OCI-LY7 (cell line): Measurements from ENCODE around the gene ARMC5. TPM values are rescaled to one million over a fixed set of nuclear protein-coding genes. Genes with fewer than 3 reads are reported as not detected.

Experiments
- BruUV-seq: library from RNA; stranded (reverse); fragments of 400-500 nt; replicated peaks from 2 replicates; lab custom pipeline; 2021; lab: Mats Ljungman, UMichigan
- CTCF ChIA-PET: fragments of 300-600 bp; sonication (Branson Sonifier 250); formaldehyde crosslinking; loops from one replicate; lab custom pipeline; 2022; ENCODE audit warnings: antibody characterized with exemption; ENCODE audit not compliant: unreplicated experiment; lab: Charles Lee
- POLR2A ChIA-PET: fragments of 300-600 bp; sonication (Branson Sonifier 250); formaldehyde crosslinking; loops from one replicate; lab custom pipeline; 2022; ENCODE audit warnings: antibody characterized with exemption; lab: Charles Lee
- DNase-seq: peaks from one replicate; pipeline ENCODE4 v3.0.0-alpha.2; 2015; ENCODE audit warnings: low spot score
- H2AFZ ChIP-seq: fragments of 200-600 bp; sonication (generic), shearing (Covaris generic); 2 replicates; pipeline ENCODE4 v1.6.1; 2014; ENCODE audit warnings: mild to moderate bottlenecking, antibody characterized with exemption, low read length, moderate library complexity
- H3K27ac ChIP-seq: fragments of 200-600 bp; sonication (generic); 2 replicates; pipeline ENCODE4 v1.5.1; 2014; ENCODE audit warnings: mixed run types, low read depth, mild to moderate bottlenecking, moderate library complexity, low read length, inconsistent platforms; ENCODE audit not compliant: poor library complexity, severe bottlenecking
- H3K36me3 ChIP-seq: fragments of 200-600 bp; sonication (generic); 2 replicates; pipeline ENCODE4 v1.6.1; 2014; ENCODE audit warnings: mild to moderate bottlenecking, antibody characterized with exemption, low read length, moderate library complexity, mixed read lengths; ENCODE audit not compliant: insufficient read depth
- H3K4me1 ChIP-seq: fragments of 200-600 bp; sonication (generic); 2 replicates; pipeline ENCODE4 v1.5.1; 2014; ENCODE audit warnings: mild to moderate bottlenecking, low read length; ENCODE audit not compliant: insufficient read depth, poor library complexity, severe bottlenecking
- H3K4me2 ChIP-seq: fragments of 200-600 bp; sonication (generic); 2 replicates; pipeline ENCODE4 v1.6.1; 2014; ENCODE audit warnings: mild to moderate bottlenecking, low read length
- H3K4me3 ChIP-seq: fragments of 200-600 bp; sonication (generic); 2 replicates; pipeline ENCODE4 v1.5.1; 2014; ENCODE audit warnings: mild to moderate bottlenecking, low read depth, low read length; ENCODE audit not compliant: poor library complexity, severe bottlenecking
- H3K79me2 ChIP-seq: fragments of 200-600 bp; sonication (generic); 2 replicates; pipeline ENCODE4 v1.6.1; 2016; ENCODE audit warnings: low read depth, mild to moderate bottlenecking, low read length, moderate library complexity, mixed read lengths; ENCODE audit not compliant: insufficient read depth
- H3K9me2 ChIP-seq: fragments of 200-600 bp; sonication (generic); 2 replicates; pipeline ENCODE4 v1.6.1; 2016; ENCODE audit warnings: mild to moderate bottlenecking, low read length, mixed read lengths; ENCODE audit not compliant: insufficient read depth
- H3K9me3 ChIP-seq: fragments of 200-600 bp; sonication (generic); 2 replicates; pipeline ENCODE4 v1.6.1; 2014; ENCODE audit warnings: mild to moderate bottlenecking, mixed run types, low read length, mixed read lengths
- H4K20me1 ChIP-seq: fragments of 200-600 bp; sonication (generic); 2 replicates; pipeline ENCODE4 v1.6.1; 2014; ENCODE audit warnings: mild to moderate bottlenecking, antibody characterized with exemption, low read length, moderate library complexity, mixed read lengths; ENCODE audit not compliant: insufficient read depth
- EZH2phosphoT487 ChIP-seq: fragments of 200-600 bp; sonication (generic); IDR thresholded peaks from 2 replicates; pipeline ENCODE4 v1.6.1; 2018; ENCODE audit warnings: low read depth, borderline replicate concordance, mild to moderate bottlenecking, mixed run types, antibody characterized with exemption, low read length, moderate library complexity, mixed read lengths
- intact Hi-C: fragments of 100-400 bp; cut with micrococcal nuclease; formaldehyde crosslinking; loops from one replicate; pipeline ENCODE4 v1.10.0; 2022; ENCODE audit not compliant: unreplicated experiment
- total RNA-seq, 2 experiments: library from RNA; depleted of rRNA in 1 of 2; stranded (reverse); fragments of >200 nt in 1 of 2; shearing (Covaris generic) in 1 of 2; gene quantifications; 2 replicates each; pipeline ENCODE4 v1.2.3, GENCODE V29; 2014 to 2022
- TF ChIP-seq, protein P1 (sequence below): fragments of 200-600 bp; sonication (generic); conservative IDR thresholded peaks from 2 replicates; pipeline ENCODE4 v1.5.1; 2014; ENCODE audit warnings: mild to moderate bottlenecking, antibody characterized with exemption, low read length, moderate library complexity, mixed read lengths

ARMC5 gene
- total RNA-seq, 2 experiments from 2014 or later: 6.4 to 8.8 TPM

DNA sequence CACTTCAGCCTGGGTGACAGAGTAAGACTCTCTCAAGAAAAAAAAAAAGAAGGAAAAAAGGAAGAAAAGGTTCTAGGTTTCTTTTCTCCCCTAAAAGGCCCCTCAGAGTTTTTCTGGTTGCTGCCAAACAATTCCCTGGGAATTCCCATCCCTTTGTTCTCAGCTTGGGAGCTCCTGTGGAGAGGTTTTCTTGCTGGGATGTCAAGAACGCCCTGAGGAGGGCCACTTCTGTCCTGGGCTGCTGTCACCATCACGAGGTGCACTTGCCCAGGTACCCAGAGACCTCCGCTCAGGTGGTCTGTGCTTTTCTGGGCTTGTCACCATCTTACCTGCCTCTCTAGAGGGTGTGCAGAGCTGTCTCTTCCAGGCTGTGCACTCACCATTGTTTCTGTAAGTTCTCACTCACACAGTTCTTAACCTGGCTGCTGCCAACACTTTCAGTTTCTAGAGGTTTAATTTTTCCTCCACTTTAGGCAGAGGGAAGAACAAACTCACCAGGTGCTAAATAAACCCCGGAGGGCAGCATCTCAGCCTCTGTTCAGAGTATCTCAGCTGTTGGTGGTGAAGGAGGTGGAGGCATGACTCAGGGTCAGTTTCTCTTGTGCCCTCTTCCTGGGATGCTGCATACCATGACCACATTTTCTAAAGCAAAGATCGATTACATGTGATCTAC lies 28.8 kb upstream of the ARMC5 start:
- H3K9me2 ChIP-seq: no peaks in the 10 kb centered on the region
- ChIA-PET POLR2A (interaction anchor here (0.6 to 1.1 kb wide), 4 partner anchors 10 to 59 kb away, joined by 3 to 4 read pairs (median 4); no protein-coding TSS in a partner anchor), CTCF (no interaction called here)
- no peaks in the 10 kb centered on the region for H3K4me1 ChIP-seq
- intact Hi-C loops: no loop called here
- no peak for TF ChIP-seq EZH2phosphoT487
- no TSS peak for BruUV-seq
- H3K79me2 ChIP-seq: no peaks in the 10 kb centered on the region
- H3K36me3 ChIP-seq: no peaks in the 10 kb centered on the region
- H3K4me3 ChIP-seq: no peak overlapping the region
- no peak overlapping the region for H3K4me2 ChIP-seq
- no peak overlapping the region for H3K27ac ChIP-seq
- no peaks in the 10 kb centered on the region for H3K9me3 ChIP-seq
- no peaks in the 10 kb centered on the region for H4K20me1 ChIP-seq
- H2AFZ ChIP-seq: no peak overlapping the region
- no peak for DNase-seq

DNA sequence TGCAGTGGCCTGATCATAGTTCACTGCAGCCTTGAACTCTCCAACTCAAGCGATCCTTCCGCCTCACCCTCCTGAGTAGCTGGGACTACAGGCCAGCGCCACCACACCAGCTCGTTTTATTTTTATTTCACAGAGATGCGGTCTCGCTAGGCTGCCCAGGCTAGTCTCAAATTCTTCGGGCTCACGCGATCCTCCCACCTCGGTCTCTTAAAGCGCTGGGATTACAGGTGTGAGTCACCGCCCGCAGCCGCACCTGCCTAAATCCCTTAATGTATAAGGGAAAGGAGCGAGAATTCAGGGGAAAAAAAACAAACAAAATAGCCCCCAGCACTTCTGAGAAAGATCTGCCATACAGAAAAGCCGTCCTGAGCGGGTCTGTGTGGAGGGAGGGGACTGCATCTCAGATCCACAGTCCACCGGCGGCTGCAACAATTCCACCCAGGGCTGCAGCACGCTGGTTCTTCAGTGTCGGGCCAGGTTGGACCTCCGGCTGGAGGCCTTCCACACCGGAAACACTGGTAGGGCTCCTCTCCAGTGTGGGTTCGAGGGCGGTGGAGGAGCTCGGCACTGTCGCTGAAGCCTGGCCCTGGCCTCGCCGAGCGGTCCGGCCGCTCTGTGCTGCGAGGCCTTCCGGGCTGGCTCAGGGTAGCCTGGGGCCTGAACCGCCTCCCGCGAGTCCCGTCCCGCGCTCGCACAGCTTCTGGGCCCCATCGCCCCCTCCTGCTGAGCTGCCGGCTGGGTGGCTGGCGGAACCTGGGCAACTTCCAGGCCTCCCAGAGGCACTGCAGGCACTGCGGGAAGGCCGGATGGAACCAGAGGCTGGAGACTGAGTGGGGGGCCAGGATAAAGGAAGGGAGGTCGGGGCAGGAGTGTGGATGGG lies 23.7 kb upstream of the ARMC5 start:
- H3K27ac ChIP-seq: no peak overlapping the region
- H3K9me3 ChIP-seq: no peaks in the 10 kb centered on the region
- CTCF ChIA-PET: no interaction called here
- H3K36me3 ChIP-seq: no peaks in the 10 kb centered on the region
- no peak overlapping the region for H3K4me3 ChIP-seq
- H3K79me2 ChIP-seq: no peaks in the 10 kb centered on the region
- no peaks in the 10 kb centered on the region for H4K20me1 ChIP-seq
- POLR2A ChIA-PET: no interaction called here
- intact Hi-C loops: no loop called here
- H2AFZ ChIP-seq: no peak overlapping the region
- H3K9me2 ChIP-seq: no peaks in the 10 kb centered on the region
- TF ChIP-seq EZH2phosphoT487: no peak
- TF ChIP-seq, protein P1, sequence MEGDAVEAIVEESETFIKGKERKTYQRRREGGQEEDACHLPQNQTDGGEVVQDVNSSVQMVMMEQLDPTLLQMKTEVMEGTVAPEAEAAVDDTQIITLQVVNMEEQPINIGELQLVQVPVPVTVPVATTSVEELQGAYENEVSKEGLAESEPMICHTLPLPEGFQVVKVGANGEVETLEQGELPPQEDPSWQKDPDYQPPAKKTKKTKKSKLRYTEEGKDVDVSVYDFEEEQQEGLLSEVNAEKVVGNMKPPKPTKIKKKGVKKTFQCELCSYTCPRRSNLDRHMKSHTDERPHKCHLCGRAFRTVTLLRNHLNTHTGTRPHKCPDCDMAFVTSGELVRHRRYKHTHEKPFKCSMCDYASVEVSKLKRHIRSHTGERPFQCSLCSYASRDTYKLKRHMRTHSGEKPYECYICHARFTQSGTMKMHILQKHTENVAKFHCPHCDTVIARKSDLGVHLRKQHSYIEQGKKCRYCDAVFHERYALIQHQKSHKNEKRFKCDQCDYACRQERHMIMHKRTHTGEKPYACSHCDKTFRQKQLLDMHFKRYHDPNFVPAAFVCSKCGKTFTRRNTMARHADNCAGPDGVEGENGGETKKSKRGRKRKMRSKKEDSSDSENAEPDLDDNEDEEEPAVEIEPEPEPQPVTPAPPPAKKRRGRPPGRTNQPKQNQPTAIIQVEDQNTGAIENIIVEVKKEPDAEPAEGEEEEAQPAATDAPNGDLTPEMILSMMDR: no peak
- no peak for DNase-seq
- BruUV-seq: no TSS peak
- H3K4me1 ChIP-seq: peaks cover 23% of the 10 kb centered on the region
- H3K4me2 ChIP-seq: no peak overlapping the region

DNA sequence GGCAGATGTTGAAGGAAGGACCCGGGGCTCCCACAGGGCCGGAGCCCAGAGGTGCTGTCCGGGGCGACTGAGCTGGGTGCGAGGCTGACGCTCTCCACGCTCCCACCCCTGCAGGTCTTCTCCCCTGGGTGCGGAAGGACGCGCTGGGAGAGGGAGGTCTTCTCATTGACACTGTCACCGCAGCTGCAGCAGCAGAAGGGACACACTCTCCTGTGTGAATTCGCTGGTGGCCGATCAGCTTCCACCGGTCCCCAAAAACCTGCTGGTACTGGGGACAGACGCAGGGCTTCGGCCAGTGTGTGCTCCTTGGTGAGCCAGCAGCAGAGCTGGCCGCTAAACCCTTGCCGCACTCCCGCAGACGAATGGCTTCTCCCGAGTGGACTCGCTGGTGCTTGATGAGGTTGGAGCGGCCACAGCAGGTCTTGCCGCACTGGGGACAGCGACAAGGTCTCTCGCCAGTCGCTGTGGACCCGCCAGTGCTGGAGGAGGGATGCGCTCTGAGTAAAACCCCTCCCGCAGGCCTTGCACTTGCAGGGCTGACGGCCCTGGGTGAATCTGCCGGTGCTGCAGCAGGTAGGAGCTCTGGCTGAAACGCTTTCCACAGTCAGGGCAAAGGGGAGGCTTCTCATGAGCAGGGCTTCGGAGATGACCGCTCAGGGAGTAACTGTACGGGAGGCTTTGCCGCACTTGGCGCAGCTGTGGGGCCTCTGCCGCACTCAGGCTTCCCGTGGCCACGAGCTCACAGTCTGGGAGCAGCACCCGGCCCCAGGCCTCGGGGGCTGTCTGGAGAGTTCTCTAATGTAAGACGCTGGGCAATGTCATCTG lies 22.9 kb upstream of the ARMC5 start:
- Histone ChIP-seq H3K27ac (no peak overlapping the region), H3K4me1 (peaks cover 23% of the 10 kb centered on the region), H2AFZ (no peak overlapping the region), H4K20me1 (no peaks in the 10 kb centered on the region), H3K79me2 (no peaks in the 10 kb centered on the region), H3K9me2 (no peaks in the 10 kb centered on the region), H3K4me3 (no peak overlapping the region), H3K9me3 (no peaks in the 10 kb centered on the region), H3K36me3 (no peaks in the 10 kb centered on the region), H3K4me2 (no peak overlapping the region)
- TF ChIP-seq, protein P1: no peak
- no peak for TF ChIP-seq EZH2phosphoT487
- CTCF ChIA-PET: no interaction called here
- BruUV-seq: no TSS peak
- intact Hi-C loops: no loop called here
- DNase-seq: no peak
- POLR2A ChIA-PET: no interaction called here
